Mesothelial cell of epicardium (in vitro differentiated cells): ENCODE measurements around the gene OSCP1. TPM values are rescaled to one million over a fixed set of nuclear protein-coding genes. Genes with fewer than 3 reads are reported as not detected.

Source experiments
- DNase-seq, 2 experiments: peaks; one replicate each; pipeline ENCODE4 v3.0.0; 2021; ENCODE audit warnings: low spot score in 2 of 2; ENCODE audit not compliant: unreplicated experiment in 2 of 2
- H3K27ac Mint-ChIP-seq: 2 replicates; pipeline ENCODE4 v1.8.0; 2021; ENCODE audit warnings: mixed read lengths
- H3K27me3 Mint-ChIP-seq: 2 replicates; pipeline ENCODE4 v1.8.0; 2021; ENCODE audit warnings: low read depth, mixed read lengths
- H3K36me3 Mint-ChIP-seq: 2 replicates; pipeline ENCODE4 v1.8.0; 2021; ENCODE audit warnings: mixed read lengths
- H3K4me1 Mint-ChIP-seq: 2 replicates; pipeline ENCODE4 v1.8.0; 2021; ENCODE audit warnings: mixed read lengths
- H3K4me3 Mint-ChIP-seq: 2 replicates; pipeline ENCODE4 v1.8.0; 2021; ENCODE audit warnings: mild to moderate bottlenecking, moderate library complexity, mixed read lengths
- H3K9me3 Mint-ChIP-seq: 2 replicates; pipeline ENCODE4 v1.8.0; 2021; ENCODE audit warnings: mixed read lengths
- total RNA-seq: library from RNA; stranded (reverse); gene quantifications from 3 replicates; pipeline ENCODE4 v1.2.1, GENCODE V29; 2021
- TF ChIP-seq, protein P1 (sequence below): fragments of 200-600 bp; sonication (generic); IDR thresholded peaks from one replicate; pipeline ENCODE4 v1.5.0; 2021; ENCODE audit warnings: antibody characterized with exemption; ENCODE audit not compliant: unreplicated experiment

OSCP1 gene
- total RNA-seq, 1 donor from 2014 or later = 7.0 TPM

DNA sequence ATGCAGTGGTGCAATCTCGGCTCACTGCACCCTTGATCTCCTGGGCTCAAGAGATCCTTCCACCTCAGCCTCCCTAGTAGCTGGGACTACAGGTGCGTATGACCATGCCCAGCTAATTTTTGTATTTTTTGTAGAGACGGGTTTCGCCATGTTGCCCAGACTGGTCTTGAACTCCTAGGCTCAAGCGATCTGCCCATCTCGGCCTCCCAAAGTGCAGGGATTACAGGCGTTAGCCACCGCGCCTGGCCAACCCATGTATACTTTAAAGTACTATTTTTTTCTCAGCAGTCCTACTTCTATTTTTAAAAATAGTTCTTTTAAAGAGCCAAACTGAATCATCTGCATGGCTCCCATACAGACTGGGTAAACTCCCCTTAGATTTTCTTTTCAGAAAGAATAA lies 68.0 kb downstream of the OSCP1 start:
- no peak overlapping the region for H3K4me3 Mint-ChIP-seq
- H3K36me3 Mint-ChIP-seq = no peaks in the 10 kb centered on the region
- no peak overlapping the region for H3K27ac Mint-ChIP-seq

DNA sequence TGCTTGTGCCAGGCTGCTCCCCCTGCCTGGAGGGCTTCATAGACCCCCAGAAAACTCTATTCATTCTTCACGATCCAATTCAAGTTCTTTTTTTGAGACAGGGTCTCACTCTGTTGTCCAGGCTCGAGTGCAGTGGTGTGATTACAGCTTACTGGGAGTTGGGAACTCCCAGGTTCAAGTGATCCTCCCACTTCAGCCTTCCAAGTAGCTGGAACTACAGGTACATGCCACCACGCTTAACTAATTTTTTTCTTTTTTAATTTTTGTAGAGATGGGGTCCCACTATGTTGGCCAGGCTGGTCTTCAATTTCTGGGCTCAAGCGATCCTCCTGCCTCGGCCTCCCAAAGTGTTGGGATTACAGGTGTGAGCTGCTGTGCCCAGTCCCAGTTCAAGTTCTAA lies 68.8 kb downstream of the OSCP1 start:
- Mint-ChIP-seq H3K9me3 (no peaks in the 10 kb centered on the region), H3K4me1 (peaks cover 20% of the 10 kb centered on the region), H3K4me3 (no peak overlapping the region), H3K27ac (no peak overlapping the region), H3K36me3 (no peaks in the 10 kb centered on the region), H3K27me3 (no peaks in the 10 kb centered on the region)
- no peak for DNase-seq
- TF ChIP-seq, protein P1, sequence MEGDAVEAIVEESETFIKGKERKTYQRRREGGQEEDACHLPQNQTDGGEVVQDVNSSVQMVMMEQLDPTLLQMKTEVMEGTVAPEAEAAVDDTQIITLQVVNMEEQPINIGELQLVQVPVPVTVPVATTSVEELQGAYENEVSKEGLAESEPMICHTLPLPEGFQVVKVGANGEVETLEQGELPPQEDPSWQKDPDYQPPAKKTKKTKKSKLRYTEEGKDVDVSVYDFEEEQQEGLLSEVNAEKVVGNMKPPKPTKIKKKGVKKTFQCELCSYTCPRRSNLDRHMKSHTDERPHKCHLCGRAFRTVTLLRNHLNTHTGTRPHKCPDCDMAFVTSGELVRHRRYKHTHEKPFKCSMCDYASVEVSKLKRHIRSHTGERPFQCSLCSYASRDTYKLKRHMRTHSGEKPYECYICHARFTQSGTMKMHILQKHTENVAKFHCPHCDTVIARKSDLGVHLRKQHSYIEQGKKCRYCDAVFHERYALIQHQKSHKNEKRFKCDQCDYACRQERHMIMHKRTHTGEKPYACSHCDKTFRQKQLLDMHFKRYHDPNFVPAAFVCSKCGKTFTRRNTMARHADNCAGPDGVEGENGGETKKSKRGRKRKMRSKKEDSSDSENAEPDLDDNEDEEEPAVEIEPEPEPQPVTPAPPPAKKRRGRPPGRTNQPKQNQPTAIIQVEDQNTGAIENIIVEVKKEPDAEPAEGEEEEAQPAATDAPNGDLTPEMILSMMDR = no peak

More for the DNA sequence above, 68.0 kb downstream of the OSCP1 start:
- Mint-ChIP-seq H3K9me3 (no peaks in the 10 kb centered on the region), H3K27me3 (no peaks in the 10 kb centered on the region), H3K4me1 (peaks cover 28% of the 10 kb centered on the region)
- DNase-seq = no peak
- TF ChIP-seq, protein P1 = no peak

DNA sequence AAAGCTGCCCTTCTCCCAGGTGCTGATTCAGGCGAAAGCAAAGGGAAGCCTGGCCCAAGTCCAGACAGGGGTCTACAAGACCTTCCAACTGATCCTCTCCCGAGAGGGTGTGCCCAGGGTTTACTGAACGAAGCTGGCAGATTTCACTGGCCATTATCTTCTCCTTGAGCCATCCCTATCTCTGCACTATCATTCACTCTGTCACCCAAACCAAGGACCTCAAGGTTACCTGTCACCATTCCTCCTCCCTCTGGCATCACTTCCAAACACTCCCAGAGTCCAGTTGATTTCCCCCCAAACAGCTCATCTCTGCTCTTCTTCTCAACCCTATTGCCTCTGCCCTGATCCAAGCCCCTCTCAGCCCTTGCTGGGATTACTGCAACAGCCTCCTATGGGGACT lies 69.5 kb downstream of the OSCP1 start:
- H3K4me3 Mint-ChIP-seq = no peak overlapping the region
- DNase-seq = no peak
- H3K27me3 Mint-ChIP-seq = no peaks in the 10 kb centered on the region
- no peaks in the 10 kb centered on the region for H3K9me3 Mint-ChIP-seq
- H3K4me1 Mint-ChIP-seq = peaks cover 15% of the 10 kb centered on the region
- H3K27ac Mint-ChIP-seq = no peak overlapping the region
- TF ChIP-seq, protein P1 = no peak
- no peaks in the 10 kb centered on the region for H3K36me3 Mint-ChIP-seq

DNA sequence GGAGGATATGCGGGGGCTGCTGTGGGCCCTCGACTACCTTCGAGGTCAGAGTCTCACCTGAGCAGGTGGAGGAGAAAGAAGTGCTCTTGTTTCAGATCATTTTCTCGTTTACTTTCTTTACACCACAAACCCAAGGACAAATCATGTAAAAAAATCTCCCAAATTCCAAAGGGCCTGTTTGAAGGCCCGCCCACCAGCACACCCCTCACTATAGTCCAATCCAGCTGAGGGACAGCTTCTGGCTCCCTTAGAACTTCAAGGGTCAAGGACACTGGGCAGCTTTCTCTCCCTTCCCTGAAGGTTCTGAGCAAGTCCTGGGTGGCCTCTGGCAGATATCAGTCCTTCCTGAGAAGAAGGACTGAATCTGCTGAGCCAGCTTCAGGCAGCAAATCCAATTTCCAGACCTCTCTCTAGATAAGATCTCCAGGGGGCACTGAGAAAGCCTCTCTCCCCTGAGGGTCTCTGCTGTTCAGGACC lies 70.1 kb downstream of the OSCP1 start:
- peak overlapping the region; percentile 36 for H3K27ac Mint-ChIP-seq
- H3K4me3 Mint-ChIP-seq = no peak overlapping the region
- no peaks in the 10 kb centered on the region for H3K9me3 Mint-ChIP-seq
- peaks cover 15% of the 10 kb centered on the region for H3K4me1 Mint-ChIP-seq
- H3K27me3 Mint-ChIP-seq = no peaks in the 10 kb centered on the region
- TF ChIP-seq, protein P1 = no peak
- H3K36me3 Mint-ChIP-seq = no peaks in the 10 kb centered on the region
- no peak for DNase-seq

DNA sequence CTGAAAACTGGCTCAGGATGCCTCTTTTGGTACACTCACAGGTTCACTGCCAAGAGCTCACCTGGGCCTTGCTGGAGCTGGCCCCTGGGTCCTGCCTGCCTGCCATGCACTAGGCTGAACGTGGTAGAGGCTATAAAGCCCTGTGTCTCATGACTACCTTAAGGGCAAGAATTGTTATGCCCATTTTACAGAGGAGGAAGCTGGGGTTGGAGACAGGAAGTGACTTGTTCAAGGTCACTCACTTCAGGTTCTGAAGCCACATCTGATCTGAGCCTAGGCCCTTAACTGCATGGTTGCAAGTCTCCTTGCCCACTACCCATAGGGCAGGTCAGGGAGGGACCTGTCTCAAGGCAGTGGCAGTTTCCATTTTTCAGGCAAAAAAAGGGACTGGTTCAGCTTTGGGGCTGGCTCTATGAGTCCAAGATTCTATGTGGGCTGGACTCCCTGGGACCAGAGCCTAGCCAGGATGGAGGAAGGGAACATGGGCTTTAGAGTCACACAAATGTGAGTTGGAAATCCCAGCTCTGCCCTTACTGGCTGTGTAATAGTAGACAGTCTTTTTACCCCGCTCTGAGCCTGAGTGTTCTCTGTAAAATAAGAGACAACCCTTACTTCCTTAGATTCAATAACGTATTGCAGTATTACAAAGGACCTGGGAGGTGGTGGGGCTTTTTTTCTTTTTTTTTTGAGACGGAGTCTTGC lies 72.3 kb downstream of the OSCP1 start:
- Mint-ChIP-seq H3K27me3 (no peaks in the 10 kb centered on the region), H3K9me3 (no peaks in the 10 kb centered on the region), H3K27ac (no peak overlapping the region), H3K36me3 (no peaks in the 10 kb centered on the region), H3K4me3 (no peak overlapping the region), H3K4me1 (peaks cover 21% of the 10 kb centered on the region)
- no peak for DNase-seq
- TF ChIP-seq, protein P1 = no peak
